Measurements from ENCODE around the gene CDH13.

Gene CDH13

DNA sequence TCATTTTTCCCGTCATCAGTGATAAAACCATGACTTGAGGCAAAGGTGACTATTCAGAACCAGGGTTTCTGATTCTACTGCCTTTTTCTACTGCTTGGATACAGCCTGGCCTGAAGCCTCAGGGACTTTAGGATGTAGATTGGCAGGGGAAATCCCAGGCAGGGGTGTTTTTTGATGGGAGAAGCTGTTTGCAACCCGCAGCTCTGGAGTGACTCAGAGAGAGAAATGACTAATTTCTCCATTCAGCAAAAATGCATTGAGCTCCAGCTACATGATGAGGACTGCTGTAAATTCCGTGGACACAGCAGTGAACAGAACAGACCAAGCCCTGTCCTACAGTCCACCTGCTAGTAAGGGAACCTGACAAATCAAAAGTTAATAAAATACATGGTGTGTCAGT is 560.6 kb downstream of the CDH13 start:
- peak; percentile 68 for DNase-seq (ENCODE audit: low spot score)

DNA sequence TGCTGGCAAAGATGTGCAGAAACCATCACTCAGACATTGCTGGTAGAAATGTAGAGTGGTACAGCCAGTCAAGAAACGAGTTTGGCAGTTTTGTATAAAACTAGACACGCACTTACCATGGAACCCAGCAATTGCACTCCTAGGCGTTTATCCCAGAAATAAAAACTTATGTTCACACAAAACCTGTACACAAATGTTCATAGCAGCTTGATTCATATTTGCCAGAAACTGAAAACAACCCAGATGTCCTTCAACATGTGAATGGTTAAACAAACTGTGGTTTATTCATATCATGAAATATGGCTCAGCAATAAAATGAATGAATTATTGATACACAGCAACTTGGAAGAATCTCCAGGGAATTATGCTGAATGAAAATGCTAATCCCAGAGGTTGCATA is 570.0 kb downstream of the CDH13 start:
- no peak for DNase-seq (ENCODE audit: low spot score)

DNA sequence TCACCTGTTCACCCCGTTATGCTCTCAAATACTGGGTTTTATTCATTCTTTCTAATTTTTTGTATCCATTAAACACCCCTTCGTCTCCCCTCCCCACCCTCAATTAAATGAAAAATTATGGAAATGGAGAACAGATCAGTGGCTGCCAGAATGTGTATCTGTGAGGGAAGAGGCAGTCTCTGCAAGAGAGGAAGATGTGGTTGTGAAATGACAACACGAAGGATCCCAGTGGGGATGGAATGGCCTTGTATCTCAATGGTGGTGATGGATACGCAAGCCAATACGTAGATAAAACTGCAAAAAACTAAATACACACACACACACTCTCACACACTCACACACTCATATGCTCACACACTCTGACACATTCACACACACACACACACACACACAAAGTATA is 570.7 kb downstream of the CDH13 start:
- no peak for DNase-seq (ENCODE audit: low spot score)

DNA sequence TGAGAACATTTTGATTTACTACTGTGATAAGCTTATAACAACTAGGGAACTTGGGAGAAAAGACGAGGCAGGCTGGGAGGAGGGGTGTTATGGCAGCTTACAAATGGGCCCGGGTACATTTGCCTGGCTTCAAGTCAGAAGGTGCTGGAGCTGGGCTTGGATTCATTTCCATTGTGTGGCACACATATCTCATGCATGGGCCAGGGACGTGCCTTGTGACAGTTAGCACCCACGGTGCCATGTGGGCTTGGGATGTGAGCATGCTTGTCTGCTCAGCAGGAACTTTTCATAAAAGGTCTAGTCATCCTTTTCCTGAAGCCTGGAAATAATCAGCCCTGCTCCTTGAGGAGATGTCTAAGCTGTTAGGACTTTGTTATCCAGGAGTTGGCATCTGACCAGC is 572.2 kb downstream of the CDH13 start:
- DNase-seq (ENCODE audit: low spot score) = no peak

DNA sequence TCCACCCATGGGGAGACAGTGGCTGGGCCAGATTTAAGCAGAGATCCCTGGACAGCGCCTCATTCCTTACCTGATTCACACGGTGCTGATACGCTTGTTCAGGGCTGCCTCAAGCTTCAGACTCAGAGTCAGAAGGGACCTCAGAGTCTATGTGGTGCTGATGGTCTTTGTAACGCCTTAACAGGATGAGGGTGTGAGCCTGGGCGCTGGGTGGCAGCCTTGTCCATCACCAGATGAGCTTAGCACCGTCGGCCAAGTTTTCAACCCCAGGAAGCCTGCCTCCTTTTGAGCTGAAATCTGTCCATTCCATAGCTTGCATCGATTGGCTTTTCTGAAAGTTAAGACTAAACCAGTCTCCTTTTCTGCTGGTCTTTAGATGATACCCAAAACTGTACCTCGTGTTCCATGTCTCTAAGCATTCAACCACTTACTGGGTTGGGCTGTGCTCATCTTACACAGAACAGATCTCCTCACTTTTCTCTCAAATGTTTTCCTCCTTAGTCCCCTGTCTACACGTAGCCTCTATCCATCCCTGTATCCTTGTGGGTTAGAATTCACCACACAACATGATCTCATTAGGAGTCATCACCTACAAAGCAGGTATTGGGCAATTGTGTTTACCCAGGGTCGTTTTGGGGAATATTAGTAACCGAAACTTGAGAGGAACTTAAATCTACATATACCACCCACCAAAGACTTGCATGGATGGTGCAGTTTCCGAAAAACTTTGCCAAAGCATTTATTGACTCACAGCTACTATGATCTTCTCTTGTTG is 573.4 kb downstream of the CDH13 start:
- no peak for DNase-seq (ENCODE audit: low spot score)

DNA sequence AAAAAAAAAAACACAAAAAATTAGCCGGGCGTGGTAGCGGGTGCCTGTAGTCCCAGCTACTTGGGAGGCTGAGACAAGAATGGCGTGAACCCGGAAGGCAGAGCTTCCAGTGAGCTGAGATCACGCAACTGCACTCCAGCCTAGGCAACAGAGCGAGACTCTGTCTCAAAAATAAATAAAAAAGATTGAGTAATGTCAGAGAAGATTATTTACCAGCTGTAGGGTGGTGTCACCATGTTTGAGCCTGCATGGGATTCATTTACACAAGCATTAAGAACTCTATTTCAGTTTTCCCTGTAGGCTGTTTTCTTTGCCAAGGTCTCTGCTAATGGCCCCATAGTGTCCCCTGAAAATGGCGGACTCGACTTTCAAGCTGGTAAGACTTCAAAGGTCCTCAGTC is 575.0 kb downstream of the CDH13 start:
- no peak for DNase-seq (ENCODE audit: low spot score)

DNA sequence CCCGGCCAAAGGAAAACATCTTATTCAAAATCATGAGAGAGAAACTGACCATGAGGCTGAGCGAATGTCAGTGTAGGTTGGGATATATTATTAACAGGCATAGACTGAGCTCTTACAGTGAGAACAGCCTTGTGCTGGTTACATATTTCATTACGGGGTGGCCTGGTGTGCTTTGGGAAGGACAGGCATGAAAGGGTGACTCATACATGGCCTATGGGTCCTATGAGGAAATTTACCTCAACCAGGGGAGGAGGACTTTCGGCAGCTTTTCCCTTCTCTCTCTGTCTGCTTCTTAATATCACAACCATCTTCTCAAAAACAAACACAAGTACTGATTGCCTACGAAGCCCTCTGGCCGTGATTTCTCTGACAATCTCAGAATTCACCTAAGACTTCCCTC is 579.1 kb downstream of the CDH13 start:
- no peak for DNase-seq (ENCODE audit: low spot score)

DNA sequence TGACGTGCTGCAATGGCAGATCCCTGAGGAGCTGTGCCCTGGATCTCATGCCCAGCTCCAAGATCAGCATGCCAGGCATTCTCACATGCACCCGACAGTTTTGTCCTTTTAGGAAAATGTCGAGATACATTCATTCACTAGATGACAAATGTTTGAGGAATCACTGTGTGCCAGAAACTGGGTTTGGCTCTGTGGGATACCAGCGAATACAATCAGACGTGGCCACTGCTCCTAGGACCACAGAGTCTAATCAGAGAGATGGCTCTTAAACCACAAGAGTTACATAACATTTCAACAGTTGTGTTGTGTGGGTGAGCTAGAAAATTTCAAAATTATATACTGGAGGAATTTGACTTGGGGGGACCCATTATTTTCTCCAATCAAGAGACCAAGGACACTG is 579.7 kb downstream of the CDH13 start:
- DNase-seq (ENCODE audit: low spot score) = no peak

DNA sequence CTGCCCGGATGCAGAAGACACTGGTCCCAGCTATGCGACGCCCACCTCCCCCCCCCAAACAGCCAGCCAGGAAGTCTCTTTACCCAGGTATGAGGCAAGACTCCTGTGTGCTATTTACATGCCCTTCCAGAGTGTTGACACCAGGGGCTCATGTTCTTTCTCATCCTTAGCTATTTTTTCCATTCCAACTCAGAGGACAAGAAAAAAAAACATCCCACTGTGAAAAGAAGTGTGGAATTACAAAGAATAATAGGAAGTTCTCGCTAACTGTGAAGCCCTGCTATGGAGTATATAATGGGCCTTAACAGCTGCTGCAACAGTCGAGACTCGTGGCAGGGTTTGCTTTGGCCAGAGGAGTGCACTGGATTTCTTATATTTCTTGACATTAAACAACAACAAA is 584.9 kb downstream of the CDH13 start:
- no peak for DNase-seq (ENCODE audit: low spot score)

DNA sequence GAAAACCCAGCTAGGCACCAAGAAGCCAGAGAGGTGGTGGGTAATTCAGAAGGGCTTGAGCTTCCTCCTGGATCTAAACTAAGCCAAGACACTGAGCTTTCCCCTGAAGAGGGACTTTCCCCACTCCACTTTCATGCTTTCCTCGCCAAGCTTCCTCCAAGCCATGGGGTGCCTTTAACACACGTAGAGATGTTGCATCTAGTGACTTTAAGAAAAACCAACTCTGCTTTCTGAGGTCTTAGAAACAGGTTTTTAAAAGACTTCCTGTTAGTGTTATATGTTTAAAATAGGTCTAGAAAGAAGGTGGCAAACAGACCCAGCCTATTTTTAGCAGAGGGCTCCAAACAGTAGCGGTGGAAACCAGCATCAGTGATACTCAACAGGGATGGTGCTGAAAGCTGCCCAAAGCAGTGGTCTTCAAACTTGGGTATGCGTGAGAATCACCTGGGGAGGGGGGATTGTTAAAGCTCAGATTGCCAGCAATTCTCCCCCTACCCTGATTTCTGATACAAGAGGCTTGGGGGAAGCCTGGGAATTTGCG is 585.6 kb downstream of the CDH13 start:
- DNase-seq (ENCODE audit: low spot score) = no peak

DNA sequence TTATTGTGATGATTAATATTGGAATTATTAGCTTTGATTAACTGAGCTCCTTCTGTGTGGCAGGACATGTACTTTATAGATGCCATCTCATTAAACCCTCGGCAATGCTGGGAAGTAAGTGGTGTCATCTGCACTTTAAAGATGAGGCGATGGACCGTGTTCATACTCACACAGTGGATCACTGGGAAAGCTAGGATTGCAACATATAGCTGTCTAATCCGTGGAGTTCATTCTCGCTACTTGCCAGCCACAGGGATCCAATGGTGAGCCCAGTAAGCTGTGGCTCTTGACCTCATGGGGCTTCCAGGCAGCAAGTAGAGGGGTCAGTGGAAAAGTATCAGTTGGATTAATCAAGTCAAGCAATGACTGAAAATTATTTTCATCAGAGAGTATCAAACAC is 587.9 kb downstream of the CDH13 start:
- no peak for DNase-seq (ENCODE audit: low spot score)

DNA sequence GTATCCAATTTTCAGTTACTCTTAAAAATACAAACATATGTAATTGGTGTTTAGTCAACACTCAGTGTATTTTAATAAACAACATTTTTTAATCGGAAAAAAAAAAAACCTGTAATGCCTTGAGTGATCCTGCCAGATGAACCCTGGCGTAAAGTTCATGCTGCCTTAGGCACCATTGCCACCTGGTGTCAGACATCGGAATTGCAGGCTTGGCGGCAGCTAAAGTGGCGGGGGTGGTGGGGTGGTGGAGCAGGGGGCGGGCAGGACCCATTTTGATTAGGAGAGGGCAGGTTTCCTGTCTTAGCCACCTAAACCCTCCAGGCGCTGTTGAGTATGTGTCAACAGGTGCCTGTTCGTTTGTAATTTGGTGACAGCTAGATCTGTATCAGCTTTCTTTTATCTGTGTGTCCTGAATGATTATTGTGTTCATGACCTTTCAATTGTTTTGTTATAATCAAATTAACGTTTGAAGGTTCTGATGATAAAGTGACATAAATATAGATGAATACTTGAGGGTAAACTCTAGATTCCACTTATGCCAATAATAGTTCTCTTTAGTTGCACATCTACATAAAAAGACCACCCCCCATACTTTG is 588.7 kb downstream of the CDH13 start:
- peak; percentile 13 for DNase-seq (ENCODE audit: low spot score)

DNA sequence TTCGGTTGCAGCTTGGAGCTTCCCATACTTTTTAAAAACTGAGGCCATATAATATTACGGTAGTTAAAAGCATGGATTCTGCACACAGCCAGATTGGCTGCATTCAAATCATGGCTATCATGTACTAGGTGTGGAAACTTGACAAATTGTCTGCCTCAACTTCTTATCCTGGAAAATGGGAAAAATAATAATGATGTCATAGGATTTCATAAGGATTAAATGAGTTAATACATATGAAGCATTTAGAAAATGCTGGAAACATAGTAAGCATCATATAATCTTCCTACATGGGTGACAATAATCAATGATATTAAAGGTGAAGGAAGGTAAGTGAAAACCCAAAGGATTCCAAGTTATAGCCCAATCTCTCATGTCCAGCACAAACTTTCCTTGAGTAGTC is 592.5 kb downstream of the CDH13 start:
- DNase-seq (ENCODE audit: low spot score) = no peak

DNA sequence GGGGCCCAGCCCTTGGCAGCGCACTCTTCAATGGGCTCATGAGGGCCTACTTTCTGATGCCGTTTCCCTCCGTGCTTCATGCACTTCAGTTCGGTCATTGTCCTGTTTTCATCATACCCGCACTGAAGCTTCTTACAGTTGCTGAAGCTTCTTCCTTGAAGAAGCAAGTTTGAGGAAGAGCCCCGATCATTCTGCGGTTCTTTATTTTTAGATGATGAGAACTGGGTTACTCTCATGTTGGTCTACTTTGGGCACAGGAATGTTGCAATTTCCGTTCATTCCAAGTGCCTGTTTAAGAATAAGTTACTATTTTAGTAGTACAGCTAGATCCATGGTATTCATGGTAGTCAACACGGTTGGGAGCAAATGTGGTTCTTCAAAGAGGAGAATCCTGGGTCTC is 593.3 kb downstream of the CDH13 start:
- no peak for DNase-seq (ENCODE audit: low spot score)

DNA sequence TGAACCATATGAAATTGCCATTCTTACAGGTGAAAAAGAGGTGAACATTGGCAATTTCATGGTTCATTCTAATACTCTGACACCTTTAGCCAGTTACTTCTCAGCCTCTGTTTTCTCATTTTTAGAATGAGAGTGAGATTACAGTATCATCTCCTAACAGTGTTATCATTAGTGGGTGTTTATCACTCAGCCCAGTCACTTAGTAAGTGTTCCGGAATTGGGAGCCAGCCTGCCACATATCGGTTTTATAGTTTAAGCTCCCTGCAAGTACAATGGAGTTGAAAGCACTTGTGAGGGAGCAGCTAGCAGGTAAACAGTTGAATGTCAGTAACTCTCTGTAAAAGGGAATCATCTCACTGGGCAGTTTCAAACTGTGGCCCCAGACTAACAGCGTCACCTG is 597.9 kb downstream of the CDH13 start:
- DNase-seq (ENCODE audit: low spot score) = no peak

DNA sequence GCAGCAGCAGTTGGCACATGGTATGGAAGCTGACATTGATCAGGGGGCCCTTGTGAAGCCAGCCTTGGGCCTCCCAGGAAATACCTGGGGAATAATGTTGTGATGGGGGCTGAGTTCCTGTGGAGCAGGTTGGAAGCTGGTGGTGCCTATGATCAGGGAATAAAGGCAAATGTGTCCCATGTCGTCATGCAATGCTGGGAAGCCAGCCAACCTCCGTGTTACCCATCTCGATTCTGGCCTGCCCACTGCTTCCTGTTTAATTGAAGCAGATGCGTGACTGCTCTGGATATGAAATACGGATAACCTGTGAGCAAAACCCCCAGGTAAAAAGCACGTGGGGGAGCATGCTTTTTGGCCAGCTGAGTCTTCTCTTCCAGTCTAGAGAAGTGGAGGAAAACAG is 600.6 kb downstream of the CDH13 start:
- no peak for DNase-seq (ENCODE audit: low spot score)

DNA sequence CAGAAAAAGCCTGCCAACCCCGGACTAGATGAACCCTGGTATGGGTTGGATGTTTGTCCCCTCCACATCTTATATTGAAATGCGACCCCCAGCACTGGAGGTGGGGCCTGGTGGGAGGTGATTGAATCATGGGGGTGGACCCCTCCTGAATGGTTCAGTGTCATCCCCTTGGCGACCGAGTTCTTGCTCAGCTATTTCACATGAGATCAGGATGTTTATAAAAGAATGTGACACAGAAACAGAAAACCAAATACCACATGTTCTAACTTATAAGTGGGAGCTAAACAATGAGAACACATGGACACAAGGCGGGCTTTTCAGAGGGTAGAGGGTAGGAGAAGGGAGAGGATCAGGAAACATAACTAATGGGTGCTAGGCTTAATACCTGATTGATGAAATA is 605.0 kb downstream of the CDH13 start:
- DNase-seq (ENCODE audit: low spot score) = no peak

DNA sequence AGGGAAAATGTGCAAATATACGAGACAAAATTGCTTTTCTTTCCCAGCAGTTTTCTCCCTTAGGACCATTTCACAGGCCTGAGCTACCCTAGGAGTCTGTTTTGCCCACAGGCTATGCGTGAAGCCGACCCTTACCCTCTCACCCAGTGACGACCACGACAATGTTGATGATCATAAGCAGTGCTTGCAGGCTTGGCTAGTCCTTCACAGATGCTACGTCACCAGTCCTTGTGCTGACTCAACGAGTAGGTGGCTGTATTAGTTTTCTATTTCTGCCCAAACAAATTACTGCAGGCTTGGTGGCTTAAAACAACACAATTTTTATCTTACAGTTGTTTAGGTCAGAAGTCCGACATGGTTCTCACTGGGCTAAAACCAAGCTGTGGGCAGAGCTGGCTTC is 606.4 kb downstream of the CDH13 start:
- DNase-seq (ENCODE audit: low spot score) = no peak

DNA sequence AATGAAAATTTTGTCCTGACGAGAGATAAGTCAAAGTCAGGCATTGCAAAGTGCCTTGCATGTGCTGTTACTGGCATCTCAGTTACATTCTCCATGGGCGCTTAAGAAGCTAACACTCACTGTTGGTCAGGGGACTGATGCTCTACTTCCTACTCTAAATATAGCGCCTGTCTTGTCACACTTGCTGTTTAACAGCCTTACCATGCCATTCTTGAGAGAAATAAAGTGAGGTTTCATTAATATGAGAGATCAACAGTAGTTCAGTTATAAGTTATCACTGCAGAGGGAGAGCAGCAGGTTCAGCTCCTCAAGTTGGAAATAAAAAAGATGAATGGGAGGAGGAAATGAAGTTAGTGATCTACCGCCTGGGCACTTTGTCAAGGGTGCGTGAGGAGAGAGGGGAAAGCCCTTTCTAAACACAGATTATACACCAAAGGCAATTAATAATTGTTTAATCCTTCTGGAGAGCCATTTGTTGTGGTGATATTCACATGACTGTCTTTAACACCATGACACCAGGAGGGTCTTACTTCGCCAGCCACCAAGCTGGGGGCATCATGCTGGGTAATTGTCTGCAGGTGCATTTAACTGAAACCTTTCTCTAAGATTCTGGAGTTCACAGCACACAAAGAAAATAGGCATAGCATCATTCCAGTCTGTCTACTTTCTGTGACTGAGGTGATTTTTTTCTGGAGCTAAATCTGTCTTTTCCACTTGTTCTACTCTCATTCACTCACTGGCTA is 612.4 kb downstream of the CDH13 start:
- no peak for DNase-seq (ENCODE audit: low spot score)

DNA sequence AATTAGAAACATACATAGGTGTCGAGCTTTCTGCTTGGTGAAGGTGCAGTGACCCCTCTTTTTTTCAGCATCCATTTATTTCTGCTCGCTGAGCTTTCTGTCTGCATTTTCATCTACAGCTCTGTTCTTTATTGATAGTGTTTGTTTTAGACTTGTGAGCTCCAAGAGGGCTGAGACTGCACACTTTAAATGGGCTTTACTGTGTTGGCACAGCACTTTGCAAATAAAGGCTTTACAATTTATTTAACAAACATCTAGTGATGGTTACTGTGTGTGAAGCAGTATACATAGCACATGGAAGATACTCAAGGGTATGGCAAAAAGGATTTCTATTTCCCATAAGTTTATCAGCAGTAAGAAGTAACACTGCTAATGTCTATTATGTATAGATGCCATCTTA is 617.3 kb downstream of the CDH13 start:
- no peak for DNase-seq (ENCODE audit: low spot score)

DNA sequence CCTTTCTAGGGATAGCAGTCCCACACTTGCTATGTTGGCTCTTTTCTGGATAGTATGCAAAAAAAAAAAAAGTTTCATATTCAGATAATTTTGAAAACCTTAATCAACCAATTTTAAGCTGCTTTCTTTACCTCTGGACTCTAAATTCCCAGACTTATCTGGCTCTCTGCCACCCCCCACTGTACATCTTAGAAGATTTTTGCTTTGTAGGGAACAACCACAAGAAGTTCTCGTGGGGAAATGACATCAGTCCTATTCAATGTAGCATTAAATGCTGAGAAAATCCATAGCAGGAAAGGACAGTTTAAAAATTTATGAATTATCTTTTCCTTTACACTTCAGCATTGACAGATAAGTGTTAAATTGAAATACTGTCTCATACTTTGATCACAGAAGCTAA is 618.3 kb downstream of the CDH13 start:
- DNase-seq (ENCODE audit: low spot score) = no peak

DNA sequence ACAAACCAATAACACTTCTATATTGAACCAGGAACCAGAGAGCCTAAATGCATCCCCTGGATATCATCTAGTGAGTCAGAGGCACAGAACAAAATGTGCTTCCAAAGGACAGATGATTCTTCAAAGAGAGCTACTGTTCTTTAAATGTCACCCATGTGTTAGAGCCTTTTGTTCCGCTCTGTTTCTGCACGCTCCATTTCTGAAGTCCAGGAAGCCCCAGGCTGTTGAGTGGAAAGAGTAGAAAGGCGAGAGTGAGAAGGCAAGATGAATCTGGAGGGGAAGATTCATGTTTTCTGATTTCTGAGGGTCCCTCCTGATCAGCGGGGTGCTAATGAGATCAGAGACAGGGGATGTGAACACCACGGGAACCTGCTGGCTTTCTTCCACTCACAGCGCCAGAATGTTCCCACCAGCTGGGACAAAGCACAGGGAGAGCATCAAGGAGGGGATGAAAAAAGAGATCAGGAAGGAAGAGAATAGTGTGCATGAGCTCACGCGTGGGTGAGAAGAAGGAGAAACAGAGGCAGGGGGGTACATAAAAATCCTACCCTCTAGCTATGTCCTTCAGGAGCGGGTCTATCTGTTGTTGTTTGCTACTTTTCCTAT is 621.1 kb downstream of the CDH13 start:
- DNase-seq (ENCODE audit: low spot score) = no peak
